Activated T-cell treated with anti-CD3 and anti-CD28 coated beads for 1 hour (primary cell): ENCODE data around the gene CDH4.

Experiments used
- DNase-seq: peaks from one replicate; pipeline ENCODE4 v3.0.0-alpha.2; 2020; ENCODE audit warnings: low read depth

CDH4 gene

GRCh38 chr20:61518424-61518951, 266.4 kb downstream of the CDH4 start:
- DNase-seq, result no peak

DNA sequence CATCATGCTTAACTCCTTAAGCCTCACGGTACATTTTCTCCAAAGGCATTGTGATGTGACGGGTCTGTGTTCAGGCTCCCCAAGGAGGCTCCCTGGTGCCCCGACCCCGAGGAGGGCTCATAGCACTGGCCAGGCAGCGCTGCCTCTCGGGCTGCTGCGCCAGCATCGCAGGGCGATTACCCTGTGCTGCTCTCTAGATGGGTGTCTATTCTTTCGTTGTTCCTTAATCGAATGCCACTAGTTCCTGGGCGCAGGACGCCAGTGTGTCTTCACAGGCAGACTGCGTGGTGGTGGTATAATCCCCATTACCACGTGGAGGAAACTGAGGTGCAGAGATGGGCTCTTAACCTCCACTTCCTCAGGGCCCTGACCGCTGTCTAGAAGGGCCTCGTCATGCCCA, 267.4 kb downstream of the CDH4 start:
- DNase-seq, result no peak

DNA sequence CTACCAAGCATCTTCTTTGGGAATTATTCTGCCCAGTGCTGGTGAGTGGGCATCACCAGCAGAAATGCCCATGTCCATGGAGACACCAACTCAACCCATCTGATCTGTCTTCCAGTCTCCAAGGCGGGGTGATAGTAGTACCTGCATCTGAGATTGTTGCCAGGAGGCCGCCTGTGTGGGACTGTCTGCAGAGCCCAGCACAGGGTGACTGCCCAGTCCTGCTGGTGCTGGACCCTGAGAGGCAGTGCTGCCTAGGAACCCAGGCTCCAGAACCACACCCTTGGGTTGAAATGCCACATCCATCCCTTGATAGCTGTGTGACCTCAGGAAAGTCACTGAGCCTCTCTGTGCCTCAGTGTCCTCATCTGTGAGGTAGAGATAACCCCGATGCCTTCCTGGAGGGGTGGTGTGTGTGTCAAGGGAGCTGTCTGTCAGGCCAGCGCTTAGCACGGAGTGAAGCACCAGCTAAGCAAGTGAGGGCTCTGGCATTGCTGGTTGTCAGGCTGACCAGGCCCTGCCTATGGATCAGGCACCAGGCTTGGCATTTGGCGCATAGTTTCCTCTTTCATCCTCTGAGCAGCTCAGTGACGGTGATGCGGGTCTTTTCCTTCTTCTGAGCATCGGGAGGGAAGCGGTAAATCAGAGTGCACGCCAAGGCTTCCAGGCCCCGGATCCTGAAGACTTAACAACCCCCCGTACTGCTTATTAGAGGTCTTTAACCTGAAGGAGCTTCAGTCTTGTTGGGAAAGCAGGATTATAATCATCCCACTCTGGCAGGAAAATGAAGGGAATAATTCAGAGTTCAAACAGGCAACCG, 268.2 kb downstream of the CDH4 start:
- DNase-seq, result no peak

DNA sequence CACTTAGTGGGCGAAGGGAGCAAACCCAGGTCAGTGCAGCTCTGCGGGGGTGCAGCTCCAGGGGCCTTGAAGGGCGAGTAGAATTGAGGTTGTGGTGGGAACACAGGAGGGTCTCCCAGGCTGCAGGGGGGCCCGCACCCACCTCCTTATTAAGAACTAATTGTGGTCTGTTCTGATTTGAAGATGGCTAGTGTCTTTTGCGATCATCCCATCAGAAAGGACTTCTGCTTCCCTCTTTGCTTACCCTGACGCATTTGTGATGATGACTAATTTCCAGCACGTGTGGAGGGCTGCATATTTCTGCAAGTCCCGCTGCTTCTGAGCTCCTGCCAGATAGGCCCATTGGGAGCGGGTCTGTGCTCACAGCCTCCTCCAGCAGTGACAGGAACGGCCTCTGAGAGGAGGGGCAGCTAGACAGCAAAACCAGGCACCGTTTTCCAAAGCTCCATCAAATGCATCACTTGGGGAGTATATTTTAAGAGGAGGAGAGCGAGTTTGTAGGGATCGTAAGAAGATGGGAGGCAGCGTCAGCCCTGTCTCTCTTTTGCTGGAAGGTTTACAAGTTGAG, 268.9 kb downstream of the CDH4 start:
- no peak for DNase-seq

DNA sequence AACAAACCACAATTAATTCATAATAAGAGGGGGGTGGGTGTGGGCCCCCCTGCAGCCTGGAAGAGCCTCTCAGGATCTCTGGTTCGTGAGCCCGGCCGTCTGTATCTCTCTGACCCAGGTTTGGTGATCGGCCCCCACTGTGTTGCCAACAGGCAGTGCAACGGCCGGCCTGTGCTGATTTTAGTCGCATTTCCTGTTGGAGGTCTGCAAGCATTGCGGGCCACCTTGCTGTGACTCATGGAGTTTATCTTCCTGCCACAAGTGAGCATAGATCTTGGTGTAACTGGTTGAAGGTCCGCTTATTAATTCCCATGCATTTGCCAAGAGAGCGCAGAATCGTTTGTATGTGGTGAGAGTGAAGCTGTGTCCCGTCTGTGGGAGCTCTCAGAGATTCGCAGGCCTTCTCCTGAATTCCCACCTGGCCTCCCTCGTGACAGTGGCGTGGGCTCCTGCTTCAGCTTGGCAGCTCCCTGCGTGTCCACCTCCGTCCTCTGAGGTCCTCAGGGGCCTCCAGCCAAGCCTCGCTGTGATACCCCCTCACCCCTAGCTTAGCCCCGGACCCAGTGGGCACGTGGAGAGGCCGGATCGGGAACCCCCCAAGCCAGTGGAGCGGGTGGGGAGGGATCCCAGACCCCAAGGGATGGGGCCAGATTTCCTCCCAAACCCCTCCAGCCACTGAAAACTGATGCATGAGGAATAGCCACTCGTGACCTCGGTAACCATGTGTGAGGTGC, 269.8 kb downstream of the CDH4 start:
- no peak for DNase-seq

DNA sequence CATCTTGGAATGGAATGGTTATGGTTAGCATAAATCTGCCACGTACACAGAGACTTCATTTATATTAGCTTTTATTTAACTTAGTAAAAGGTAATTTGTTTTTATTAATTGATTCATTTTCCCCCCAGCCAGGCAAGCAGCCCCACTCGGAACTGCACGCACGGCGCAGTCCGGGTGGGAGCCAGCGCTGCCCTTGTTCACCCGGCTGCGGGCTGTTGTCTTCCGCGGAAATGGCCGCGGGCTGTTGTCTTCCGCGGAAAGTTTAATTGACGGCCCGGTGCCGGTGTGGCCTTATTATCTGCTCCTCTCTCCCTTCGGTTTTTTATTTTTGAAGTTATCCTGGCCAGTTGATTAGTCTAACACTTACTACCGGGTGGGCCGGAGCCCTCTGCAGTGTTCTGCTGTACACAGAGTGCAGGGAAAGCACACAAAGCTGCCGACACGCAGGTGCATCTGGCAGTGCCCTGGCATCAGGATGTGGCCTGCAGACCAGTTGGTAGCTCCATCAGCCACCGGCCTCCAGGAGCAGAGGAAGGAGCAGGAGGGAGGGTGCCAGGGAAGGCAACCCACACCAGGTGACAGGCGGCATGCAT, 270.5 kb downstream of the CDH4 start:
- no peak for DNase-seq

- DNase-seq, result no peak
Measured at GRCh38 chr20:61523145-61523544, 271.1 kb downstream of the CDH4 start.

GRCh38 chr20:61524951-61525666, 273.0 kb downstream of the CDH4 start:
- DNase-seq, result no peak

- no peak for DNase-seq
Measured at GRCh38 chr20:61525781-61526431, 273.8 kb downstream of the CDH4 start.

DNA sequence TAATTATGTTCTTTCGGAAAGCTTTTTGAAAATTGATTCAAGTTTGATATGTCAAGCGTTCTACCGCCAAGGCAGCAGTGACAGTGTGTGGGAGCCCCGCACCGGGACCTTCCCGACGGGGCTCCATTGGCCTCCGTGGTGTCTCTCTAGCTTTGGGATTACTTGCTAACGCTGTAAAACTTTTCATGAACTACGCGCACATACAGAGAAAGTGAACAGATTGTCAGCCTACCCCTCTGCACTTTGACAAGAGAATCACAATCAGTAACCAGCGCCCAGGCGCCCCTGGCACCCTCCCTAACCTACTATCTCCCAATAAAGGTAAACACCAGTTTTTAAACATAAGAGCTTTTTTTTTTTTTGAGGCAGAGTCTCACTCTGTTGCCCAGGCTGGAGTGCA, 274.8 kb downstream of the CDH4 start:
- DNase-seq, result no peak

- no peak for DNase-seq
Measured at GRCh38 chr20:61527626-61528025, 275.6 kb downstream of the CDH4 start.

- no peak for DNase-seq
Measured at GRCh38 chr20:61528591-61528990, 276.5 kb downstream of the CDH4 start.

DNA sequence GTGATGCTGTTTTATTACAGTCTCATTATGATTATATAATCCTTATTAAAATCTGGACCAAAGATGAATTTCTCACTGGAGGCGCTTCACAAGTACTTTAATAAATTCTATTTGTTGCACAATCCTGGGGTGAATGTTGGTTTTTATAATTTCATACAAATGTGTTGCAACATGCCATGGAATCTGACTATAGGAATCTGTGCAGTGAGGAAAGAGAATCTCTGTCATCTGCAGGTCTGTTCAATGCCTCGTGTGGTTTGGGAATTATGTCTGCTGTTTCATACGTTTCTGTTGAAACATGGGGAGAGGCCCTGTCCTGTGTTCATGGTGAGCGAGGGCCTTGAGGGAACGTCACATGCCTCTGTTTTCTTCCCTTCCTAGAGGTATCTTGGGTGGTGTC, 277.3 kb downstream of the CDH4 start:
- no peak for DNase-seq

DNA sequence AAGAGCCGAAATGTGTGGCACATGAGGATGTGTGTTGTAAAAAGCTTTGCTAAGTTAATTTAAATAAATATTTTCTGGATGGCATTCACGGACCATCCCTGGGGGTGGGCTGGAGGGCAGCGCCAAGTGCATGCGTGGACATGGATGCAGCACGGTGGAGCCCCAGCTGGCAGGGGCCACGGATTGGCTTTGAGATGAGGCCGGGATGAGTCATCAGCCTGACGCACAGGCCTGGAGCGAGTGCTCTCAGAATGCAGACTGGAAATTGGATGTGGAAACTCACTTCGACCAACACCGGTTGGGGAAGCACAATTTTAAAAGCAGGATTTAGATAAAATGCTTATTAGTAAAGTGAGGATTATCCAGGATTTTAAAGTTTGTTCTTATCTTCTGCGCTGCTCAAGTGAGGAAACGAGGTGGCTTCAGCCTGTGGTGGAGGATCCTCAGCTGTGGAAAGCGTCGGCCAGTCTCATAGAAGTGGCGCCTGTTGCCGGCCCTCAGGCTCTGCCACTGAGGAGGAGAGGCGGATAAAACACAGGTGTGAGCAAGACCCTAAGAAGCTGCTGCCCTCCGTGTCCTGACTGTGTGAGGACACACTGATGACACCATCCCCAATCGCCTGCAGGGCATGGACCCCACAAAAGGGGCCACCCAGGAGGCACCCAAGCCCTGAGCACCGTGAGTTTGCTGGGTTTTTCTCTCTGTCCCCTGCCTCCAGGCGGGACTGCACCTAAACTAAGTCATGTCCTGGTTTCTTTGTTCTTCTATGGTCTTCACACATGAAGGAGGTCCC, 279.7 kb downstream of the CDH4 start:
- no peak for DNase-seq

DNA sequence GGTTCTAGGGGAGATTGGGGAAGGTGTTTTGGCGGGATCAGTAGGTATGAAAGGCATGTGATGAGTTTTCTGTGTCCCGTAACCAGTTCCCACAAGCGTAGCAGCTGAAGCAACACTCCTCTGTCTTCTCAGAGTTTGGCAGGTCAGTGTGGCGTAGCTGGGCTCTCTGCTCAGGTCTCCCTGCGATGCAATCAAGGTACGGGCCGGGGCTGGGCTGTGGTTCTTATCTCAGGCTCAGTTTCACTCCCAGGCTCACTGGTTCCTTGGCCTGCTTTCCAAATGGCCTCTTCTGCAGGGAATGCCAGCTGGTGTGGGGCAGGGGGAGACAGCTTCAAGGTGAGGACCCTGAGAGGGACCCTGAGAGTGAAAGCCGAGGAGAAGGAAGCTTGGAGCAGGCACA, 280.7 kb downstream of the CDH4 start:
- DNase-seq, result no peak

DNA sequence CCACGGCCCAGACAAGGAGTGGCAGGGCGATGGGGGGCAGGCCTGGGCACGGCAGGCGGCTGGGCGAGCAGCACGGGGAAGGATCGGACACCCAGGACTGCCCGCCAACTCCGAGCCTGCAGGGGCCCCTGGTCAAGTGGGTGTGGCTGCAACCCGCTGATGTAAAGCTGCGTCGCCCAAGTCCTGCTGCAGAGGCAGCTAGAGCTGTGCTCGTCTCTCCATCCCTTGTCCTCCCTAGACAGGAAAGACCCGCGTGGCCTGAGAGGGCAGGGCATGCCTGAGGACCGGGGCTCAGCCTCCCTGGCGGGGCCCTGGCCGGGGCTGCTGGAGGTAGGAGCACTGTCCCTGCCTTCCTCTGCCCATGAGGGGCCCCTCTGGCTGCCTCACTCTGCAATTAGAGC, 281.2 kb downstream of the CDH4 start:
- DNase-seq, result no peak

DNA sequence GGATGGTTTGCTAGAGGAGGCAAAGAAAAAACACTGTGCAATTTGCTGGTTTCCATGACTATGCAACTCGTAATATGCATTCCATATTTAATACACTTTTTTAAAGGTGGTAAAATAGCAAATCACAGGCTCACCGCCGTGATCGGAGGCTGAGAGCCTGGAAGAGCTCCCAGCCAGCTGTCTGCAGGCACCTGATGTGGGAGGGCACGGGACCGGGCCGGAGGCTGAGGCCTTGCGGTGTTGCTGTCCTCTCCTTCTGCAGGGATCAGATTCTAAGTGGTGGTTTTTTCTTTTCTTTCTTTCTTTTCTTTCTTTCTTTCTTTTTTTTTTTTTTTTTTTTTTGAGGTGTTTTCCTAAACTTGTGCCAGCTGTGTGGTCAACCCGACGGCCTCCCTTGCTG, 282.3 kb downstream of the CDH4 start:
- no peak for DNase-seq

DNA sequence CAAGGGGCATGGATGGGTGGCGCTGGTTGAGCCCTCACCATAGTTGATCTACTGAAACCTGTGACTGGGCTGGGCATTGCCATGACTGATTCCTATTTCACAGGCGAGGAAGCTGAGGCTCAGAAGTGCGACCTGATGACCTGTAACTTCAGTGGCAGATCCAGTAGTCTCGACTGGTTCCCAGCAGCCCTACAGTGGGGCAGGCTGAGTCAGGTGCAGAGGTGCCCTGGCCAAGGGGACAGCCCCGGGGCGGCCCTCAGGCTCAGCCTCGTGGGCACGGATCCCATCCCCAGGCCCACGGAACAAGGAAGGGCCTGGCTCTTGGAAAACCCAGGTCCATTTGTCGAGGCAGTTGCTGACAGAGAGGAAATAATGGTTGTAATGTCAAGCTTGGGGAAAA, 283.0 kb downstream of the CDH4 start:
- DNase-seq, result no peak

- DNase-seq, result no peak
Measured at GRCh38 chr20:61535536-61535935, 283.5 kb downstream of the CDH4 start.

DNA sequence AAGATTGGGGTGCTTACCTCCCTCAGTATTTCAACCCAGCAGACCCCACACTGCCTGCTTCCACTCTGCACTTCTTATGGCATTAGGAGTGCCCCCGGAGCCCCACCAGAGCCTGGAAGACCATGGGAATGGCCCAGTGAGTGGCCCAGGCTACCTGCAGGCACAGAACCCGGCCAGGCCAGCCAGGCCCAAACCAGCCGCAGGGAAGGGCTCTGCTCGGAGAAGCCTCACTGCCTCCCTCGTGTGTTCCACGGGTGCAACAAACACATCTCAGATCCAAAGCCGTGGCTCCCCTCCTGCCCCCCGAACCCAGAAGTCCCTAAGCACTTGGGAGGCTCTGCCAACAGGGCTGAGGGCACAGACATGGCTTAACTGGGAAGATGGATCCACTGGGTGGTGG, 283.9 kb downstream of the CDH4 start:
- DNase-seq, result no peak

- DNase-seq, result no peak
Measured at GRCh38 chr20:61536671-61537070, 284.6 kb downstream of the CDH4 start.
